LNCaP clone FGC (cell line): Measurements from ENCODE around the gene ZNF319.
A peak's percentile ranks its signal among the peaks of the same experiment; 100 is the strongest.

Experiments used
- DNase-seq: peaks from one replicate; pipeline ENCODE4 v3.0.0-alpha.2; 2011; ENCODE audit warnings: low read depth
- H3K4me3 ChIP-seq: 2 replicates; pipeline ENCODE4 v1.5.1; 2011; ENCODE audit warnings: mild to moderate bottlenecking, low read depth, low read length, control low read depth
- TF ChIP-seq, protein P1 (sequence below): IDR thresholded peaks from 2 replicates; pipeline ENCODE4 v1.5.1; 2012; ENCODE audit warnings: mild to moderate bottlenecking; ENCODE audit not compliant: control insufficient read depth, insufficient read depth; ENCODE audit errors: extremely low read depth

ZNF319 gene

DNA sequence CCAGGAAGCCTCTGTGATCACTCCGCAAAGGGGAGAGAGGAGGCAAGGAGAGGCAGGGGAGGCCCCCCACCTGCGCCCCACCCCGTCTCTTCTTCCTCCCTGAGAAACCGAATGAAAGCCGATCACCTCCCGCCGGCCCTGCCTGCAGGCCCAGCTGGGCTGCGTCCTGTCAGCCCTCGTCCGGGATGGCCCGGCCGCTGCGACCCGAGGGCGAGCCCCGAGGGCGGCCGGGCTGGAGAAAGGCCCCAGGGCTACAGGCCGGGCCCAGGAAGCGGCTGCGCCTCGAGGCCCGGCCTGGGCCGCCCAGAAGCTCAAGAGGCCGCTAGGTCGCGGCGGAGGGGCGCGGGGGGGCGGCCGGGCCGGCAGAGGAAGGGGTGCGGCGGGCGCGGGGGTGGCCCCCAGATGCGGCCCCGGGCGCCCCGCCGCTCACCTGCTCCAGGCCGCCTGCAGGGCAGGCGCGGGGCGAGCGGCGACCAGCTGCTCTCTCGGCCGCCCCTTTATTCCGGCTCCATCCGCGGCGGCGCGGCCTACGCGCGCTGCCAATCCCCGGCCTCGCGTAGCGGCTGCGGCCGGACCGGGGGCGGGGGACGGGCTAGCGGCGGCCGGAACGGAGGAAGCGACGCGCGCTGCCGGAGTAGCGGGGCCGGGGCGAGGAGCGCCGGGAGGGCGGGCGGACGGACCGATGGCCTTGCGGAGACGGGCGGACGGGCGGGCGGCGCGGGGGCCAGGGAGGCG lies at the start of gene ZNF319:
ZNF319 (minus strand) TSS at position 702 of the 735 bp plus-strand sequence. CDS start 2,407 bp downstream, outside the sequence.
- H3K4me3 ChIP-seq: peak within 1 kb of the TSS; percentile 86
- DNase-seq: no peak
- TF ChIP-seq, protein P1, sequence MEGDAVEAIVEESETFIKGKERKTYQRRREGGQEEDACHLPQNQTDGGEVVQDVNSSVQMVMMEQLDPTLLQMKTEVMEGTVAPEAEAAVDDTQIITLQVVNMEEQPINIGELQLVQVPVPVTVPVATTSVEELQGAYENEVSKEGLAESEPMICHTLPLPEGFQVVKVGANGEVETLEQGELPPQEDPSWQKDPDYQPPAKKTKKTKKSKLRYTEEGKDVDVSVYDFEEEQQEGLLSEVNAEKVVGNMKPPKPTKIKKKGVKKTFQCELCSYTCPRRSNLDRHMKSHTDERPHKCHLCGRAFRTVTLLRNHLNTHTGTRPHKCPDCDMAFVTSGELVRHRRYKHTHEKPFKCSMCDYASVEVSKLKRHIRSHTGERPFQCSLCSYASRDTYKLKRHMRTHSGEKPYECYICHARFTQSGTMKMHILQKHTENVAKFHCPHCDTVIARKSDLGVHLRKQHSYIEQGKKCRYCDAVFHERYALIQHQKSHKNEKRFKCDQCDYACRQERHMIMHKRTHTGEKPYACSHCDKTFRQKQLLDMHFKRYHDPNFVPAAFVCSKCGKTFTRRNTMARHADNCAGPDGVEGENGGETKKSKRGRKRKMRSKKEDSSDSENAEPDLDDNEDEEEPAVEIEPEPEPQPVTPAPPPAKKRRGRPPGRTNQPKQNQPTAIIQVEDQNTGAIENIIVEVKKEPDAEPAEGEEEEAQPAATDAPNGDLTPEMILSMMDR: no peak

DNA sequence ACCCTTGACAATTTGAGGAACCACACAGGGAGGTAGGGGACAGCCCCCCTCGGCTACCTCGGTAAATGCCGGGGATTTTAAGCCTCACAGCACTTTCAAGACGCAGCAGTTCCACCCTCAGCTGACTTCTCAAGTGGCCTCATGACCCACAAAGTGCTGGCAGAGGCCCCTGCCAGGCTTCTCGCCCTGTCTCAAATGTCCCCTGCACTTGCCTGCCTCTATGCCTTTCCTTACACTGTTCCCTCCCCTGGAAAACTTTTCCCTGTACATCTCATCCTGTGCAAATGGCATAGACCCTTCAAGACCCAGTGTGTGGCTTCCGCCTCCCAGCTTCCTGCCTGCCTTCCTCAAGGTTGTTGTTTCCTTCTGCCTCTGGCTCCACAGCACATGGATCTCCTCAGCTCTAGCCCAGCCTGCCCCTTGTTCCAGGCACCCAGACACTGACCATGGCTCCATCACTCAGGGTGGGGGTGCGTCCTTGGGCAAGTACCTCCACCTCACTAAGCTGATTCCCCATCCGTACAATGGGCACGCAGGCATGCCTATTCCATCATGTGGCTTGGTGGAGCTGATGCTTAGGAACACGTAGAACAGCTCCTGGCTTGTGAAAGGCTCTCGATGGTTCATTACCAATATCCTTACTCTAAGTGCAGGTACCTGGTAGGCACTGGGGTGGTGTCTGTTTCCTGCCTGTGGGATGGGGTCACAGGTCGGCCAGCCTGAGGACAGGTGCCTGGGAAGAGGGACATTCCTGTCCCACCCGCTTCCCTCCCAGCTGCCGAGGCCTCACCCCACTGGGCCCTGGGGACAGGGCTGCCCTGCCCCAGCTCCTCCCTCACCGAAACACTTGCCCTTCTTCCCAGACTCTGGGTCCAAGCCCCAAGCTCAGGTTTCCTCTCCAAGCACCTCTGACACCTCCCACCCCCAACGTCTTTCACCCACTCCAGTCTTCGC lies 49.0 kb upstream of the ZNF319 start:
- DNase-seq: no peak
- no peak overlapping the region for H3K4me3 ChIP-seq
- TF ChIP-seq, protein P1: no peak

DNA sequence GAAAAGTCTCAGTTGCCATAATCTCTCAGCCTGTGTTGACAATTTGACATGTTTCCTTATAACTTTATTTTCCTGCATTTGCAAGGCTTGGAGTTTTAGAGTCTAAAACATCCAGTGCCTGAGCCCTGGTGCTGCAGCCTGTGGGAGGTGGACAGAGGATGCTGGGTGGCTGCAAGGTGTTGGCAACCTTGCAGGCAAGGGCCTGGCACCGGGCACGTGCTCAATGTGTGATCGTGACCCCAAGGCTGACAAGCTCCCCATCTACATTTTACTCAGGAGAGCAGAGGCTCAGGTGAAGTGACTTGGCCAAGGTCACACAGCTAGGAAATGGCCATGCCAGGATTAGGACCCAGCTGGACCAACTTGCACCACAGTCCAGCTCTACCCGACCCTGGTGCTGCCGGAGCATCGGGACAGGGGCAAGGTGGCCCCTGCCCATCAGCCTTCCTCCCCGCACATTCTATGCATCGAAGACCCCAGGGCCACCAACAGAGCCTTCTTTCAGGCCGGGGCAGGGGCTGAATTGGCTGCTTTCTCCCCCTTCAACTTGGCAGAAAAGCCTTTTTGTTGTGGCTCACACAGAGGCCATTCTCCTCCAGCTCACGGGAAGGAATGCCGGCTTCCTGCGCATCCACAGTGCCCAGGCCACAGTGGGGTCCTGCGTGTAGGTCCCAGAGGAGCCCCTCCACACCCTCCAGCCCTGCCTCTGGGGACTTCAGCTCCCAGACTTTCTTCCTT lies 48.2 kb upstream of the ZNF319 start:
- TF ChIP-seq, protein P1: no peak
- no peak for DNase-seq
- no peak overlapping the region for H3K4me3 ChIP-seq

DNA sequence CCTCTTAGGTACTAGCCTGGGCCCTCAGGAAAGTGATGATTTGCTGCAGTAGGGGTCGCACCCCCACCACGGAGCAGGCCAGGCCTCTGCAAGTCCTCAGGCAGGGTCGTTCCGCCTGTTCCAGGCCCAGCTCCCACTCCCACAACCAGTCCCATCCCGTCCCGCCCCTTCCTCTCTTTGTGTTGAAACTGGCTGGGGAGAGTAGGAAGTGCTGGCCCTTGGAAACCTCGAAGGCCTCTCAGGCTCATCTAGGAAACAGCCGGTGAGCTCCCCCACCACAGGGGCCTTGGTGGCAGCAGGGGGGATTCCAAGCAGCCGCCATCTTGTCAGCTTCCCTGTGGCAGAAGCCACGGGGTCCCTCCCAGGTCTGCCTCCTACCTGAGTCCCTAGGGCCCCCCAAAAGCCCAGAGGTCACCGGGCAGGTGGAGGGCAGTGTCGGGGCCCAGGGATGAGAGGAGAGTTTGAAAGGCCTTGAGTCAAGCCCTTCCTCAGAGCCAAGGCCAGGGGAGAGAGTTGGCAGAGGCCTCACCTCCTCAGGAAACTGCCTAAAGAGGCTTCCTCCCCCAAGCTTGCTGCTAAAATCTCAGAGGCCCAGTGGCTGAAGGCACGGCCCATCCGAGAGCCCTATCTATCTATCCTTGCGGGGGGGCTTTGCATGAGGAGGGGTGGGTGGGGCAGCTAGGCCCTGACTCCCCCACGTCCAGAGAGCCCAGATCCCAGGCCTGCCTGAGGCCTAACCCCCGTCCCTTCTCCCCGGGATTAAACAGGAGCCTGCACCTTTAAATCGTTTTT lies 47.3 kb upstream of the ZNF319 start:
- H3K4me3 ChIP-seq: no peak overlapping the region
- TF ChIP-seq, protein P1: no peak
- DNase-seq: no peak

DNA sequence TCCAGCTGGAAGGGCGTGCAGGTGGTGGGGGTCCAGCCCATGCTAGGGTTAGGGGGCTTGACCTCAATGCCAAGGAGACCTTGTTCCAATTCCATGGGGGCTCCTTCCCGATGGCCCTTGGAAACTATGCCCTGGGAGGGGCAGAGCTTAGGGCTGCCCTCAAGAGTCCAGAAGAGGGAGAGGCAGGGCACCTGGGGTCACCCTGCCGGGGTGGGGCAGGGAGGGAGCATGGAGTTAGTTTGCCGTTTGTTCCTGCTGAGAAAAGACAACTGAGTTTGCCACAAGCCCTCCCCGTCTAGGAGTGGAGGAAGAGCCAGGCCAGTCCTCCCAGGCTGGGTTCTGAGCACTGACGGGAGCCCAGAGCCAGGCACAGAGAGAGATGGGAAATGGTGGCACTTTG lies 46.5 kb upstream of the ZNF319 start:
- TF ChIP-seq, protein P1: no peak
- DNase-seq: no peak
- no peak overlapping the region for H3K4me3 ChIP-seq
